GM23248 (cell line): Measurements from ENCODE around the gene ARHGAP26. TPM values are rescaled to one million over a fixed set of nuclear protein-coding genes. Genes with fewer than 3 reads are reported as not detected.

Source experiments
- DNase-seq: peaks from one replicate; pipeline ENCODE4 v3.0.0-alpha.2; 2015
- H2AFZ ChIP-seq: fragments of 200-600 bp; sonication (generic); 2 replicates; pipeline ENCODE4 v1.6.1; 2016; ENCODE audit warnings: antibody characterized with exemption
- H3F3A ChIP-seq: fragments of 200-600 bp; sonication (generic); 2 replicates; pipeline ENCODE4 v1.6.1; 2016; ENCODE audit warnings: mild to moderate bottlenecking, antibody characterized with exemption, mixed run types; ENCODE audit not compliant: insufficient read depth
- H3K27ac ChIP-seq: fragments of 200-600 bp; sonication (generic); 2 replicates; pipeline ENCODE4 v1.5.1; 2016; ENCODE audit warnings: mild to moderate bottlenecking
- H3K27me3 ChIP-seq: fragments of 200-600 bp; sonication (generic); replicated peaks from 2 replicates; pipeline ENCODE4 v1.6.1; 2016; ENCODE audit warnings: mild to moderate bottlenecking; ENCODE audit not compliant: insufficient read depth
- H3K36me3 ChIP-seq: fragments of 200-600 bp; sonication (generic); 2 replicates; pipeline ENCODE4 v1.6.1; 2016; ENCODE audit warnings: low read depth, mild to moderate bottlenecking
- H3K4me1 ChIP-seq: fragments of 200-600 bp; sonication (generic); 2 replicates; pipeline ENCODE4 v1.6.1; 2016; ENCODE audit warnings: mild to moderate bottlenecking; ENCODE audit not compliant: insufficient read depth
- H3K4me2 ChIP-seq: fragments of 200-600 bp; sonication (generic); one replicate; pipeline ENCODE4 v1.6.1; 2016; ENCODE audit warnings: mild to moderate bottlenecking; ENCODE audit not compliant: unreplicated experiment
- H3K4me3 ChIP-seq: fragments of 200-600 bp; sonication (generic); 2 replicates; pipeline ENCODE4 v1.5.1; 2016; ENCODE audit warnings: mild to moderate bottlenecking
- H3K79me2 ChIP-seq: fragments of 200-600 bp; sonication (generic); 2 replicates; pipeline ENCODE4 v1.6.1; 2016; ENCODE audit warnings: mild to moderate bottlenecking; ENCODE audit not compliant: insufficient read depth
- H3K9ac ChIP-seq: fragments of 200-600 bp; sonication (generic); 2 replicates; pipeline ENCODE4 v1.6.1; 2016; ENCODE audit warnings: mild to moderate bottlenecking
- H3K9me2 ChIP-seq: fragments of 200-600 bp; sonication (generic); 2 replicates; pipeline ENCODE4 v1.6.1; 2016; ENCODE audit warnings: mixed run types, mild to moderate bottlenecking, moderate library complexity; ENCODE audit not compliant: insufficient read depth
- H3K9me3 ChIP-seq: fragments of 200-600 bp; sonication (generic); one replicate; pipeline ENCODE4 v1.6.1; 2017; ENCODE audit warnings: low read depth
- H4K20me1 ChIP-seq: fragments of 200-600 bp; sonication (generic); 2 replicates; pipeline ENCODE4 v1.6.0; 2016; ENCODE audit not compliant: insufficient read depth
- EZH2 ChIP-seq: fragments of 200-600 bp; sonication (generic); IDR thresholded peaks from 2 replicates; pipeline ENCODE4 v1.6.1; 2018; ENCODE audit warnings: antibody characterized with exemption, mild to moderate bottlenecking; ENCODE audit not compliant: insufficient read depth, poor library complexity, severe bottlenecking
- EZH2phosphoT487 ChIP-seq: fragments of 200-600 bp; sonication (generic); IDR thresholded peaks from 2 replicates; pipeline ENCODE4 v1.6.1; 2018; ENCODE audit warnings: antibody characterized with exemption, moderate library complexity, mild to moderate bottlenecking, low read depth; ENCODE audit not compliant: insufficient read depth
- WGBS, 2 experiments: methylation state at CpG; one replicate each; pipeline ENCODE4 v1.1.6; 2015 to 2017; ENCODE audit warnings: low lambda C conversion rate in 2 of 2, low coverage in 1 of 2; ENCODE audit errors: missing lambda C conversion rate in 2 of 2; 5-methylcytosine and 5-hydroxymethylcytosine counted together
- in situ Hi-C: fragments of 300-500 bp; cut with MboI; formaldehyde crosslinking; loops from 2 replicates; pipeline ENCODE4 v1.15.0; 2020
- polyA plus RNA-seq: library from polyadenylated mRNA; unstranded; fragments of >200 nt; fragmentation: Nextera tagmentation; extraction: Ambion mirVana; gene quantifications from 2 replicates; pipeline ENCODE4 v1.2.1, GENCODE V29; 2016
- total RNA-seq: library from RNA; depleted of rRNA; stranded (reverse); fragments of >200 nt; shearing (Covaris generic); gene quantifications from 2 replicates; pipeline ENCODE4 v1.2.3, GENCODE V29; 2014

ARHGAP26 gene
- total and polyA plus RNA-seq, 2 experiments from 2014 or later = 1.6 to 1.7 TPM

DNA sequence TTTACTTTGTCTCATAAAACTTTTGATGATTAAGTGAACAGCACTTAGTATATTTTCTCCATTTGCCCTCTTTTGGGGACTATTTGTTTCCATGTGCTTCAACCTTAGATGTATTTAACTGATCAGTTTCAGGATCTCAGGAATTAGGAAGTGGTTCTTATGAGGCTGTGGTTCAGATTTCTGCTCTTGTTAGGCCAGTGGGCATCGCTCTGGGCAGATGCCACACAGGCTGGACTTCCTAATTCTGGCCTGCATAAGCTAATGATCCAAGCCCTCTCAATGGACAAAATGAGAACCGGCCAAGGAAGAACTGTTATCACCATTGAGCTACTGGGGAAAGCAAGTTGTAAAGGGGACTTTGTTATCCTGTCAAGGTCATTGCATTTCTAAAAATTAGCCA, 6.9 kb downstream of the ARHGAP26 start:
- H2AFZ ChIP-seq = no peak overlapping the region
- DNase-seq = no peak
- no peaks in the 10 kb centered on the region for H3K9me2 ChIP-seq
- WGBS, 2 experiments = 96% methylated on average over 2 of the region's 2 CpGs
- H3K27ac ChIP-seq = no peak overlapping the region
- H3F3A ChIP-seq = no peaks in the 10 kb centered on the region
- H4K20me1 ChIP-seq = no peaks in the 10 kb centered on the region
- H3K36me3 ChIP-seq = no peaks in the 10 kb centered on the region
- peaks cover 8% of the 10 kb centered on the region for H3K4me1 ChIP-seq
- no peak overlapping the region for H3K4me2 ChIP-seq
- TF ChIP-seq EZH2 = no peak
- no peak for TF ChIP-seq EZH2phosphoT487
- H3K79me2 ChIP-seq = no peaks in the 10 kb centered on the region
- no peak overlapping the region for H3K9ac ChIP-seq
- no peaks in the 10 kb centered on the region for H3K27me3 ChIP-seq
- no peaks in the 10 kb centered on the region for H3K9me3 ChIP-seq
- in situ Hi-C loops = no loop called here
- no peak overlapping the region for H3K4me3 ChIP-seq

DNA sequence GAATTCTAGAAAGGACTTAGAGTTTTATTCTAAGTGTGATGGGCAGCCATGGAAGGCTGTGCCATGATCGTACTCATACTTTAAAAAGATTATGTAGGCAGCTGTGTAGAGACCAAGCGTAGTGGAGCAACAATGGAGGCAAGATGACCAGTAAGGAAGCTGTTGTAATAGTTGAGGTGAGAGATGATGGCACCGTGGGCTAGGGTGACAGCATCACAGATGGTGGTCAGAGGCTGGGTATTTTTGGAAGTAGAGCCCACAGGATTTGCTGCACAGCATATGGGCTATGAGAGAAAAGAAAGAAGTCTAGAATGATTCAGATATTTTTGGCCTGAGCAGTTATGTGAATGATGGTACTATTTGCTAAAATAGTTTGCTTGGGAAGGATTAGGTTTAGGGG, 7.7 kb downstream of the ARHGAP26 start:
- H3K4me3 ChIP-seq = no peak overlapping the region
- H3K36me3 ChIP-seq = no peaks in the 10 kb centered on the region
- H4K20me1 ChIP-seq = no peaks in the 10 kb centered on the region
- in situ Hi-C loops = no loop called here
- H2AFZ ChIP-seq = no peak overlapping the region
- H3F3A ChIP-seq = no peaks in the 10 kb centered on the region
- WGBS, 2 experiments = 65% methylated on average over 3 of the region's 3 CpGs
- H3K9me3 ChIP-seq = no peaks in the 10 kb centered on the region
- no peak overlapping the region for H3K9ac ChIP-seq
- H3K27me3 ChIP-seq = no peaks in the 10 kb centered on the region
- peaks cover 8% of the 10 kb centered on the region for H3K4me1 ChIP-seq
- H3K4me2 ChIP-seq = no peak overlapping the region
- no peak overlapping the region for H3K27ac ChIP-seq
- H3K79me2 ChIP-seq = no peaks in the 10 kb centered on the region
- TF ChIP-seq EZH2phosphoT487 (no peak), EZH2 (no peak)
- H3K9me2 ChIP-seq = no peaks in the 10 kb centered on the region
- peak; percentile 14 for DNase-seq

DNA sequence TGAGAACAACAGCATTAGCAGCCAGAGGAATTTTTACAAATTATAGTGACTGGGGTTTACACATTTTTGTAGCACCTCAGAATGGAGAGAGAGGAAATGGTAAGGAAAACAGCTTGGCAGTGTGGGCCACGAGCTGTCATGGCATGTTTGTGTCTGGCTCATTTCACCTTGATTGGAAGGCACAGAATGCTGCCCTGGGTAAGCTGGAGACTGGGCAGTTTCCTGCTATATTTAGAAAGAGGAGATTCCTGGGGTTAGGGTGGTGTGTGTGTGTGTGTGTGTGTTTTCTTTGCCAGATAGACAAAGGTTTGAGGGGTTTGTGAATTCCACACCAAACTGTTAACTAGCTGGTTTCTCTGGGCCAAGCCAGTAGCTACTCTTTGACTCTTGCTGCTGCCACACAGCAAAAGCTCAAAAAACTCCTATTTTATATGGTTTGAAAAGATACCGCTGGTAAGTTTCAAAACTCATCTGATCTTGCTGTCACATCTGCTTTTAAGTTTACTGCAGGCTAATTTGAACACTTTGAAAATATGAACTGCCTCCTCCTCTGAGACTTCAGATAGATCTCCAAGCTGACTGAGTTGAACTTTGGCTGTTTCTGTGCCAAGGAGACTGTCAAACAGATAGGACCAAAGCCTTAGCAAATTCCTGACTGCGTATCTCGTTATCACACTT, 9.1 kb downstream of the ARHGAP26 start:
- no peak overlapping the region for H3K4me2 ChIP-seq

GRCh38 chr5:142780871-142781270, 10.7 kb downstream of the ARHGAP26 start:
- 30 to 38% methylated on average over 2 of the region's 2 CpGs for WGBS, 2 experiments
- no peaks in the 10 kb centered on the region for H3K36me3 ChIP-seq
- H3K4me3 ChIP-seq = no peak overlapping the region
- no peak overlapping the region for H3K27ac ChIP-seq
- H3K9me3 ChIP-seq = no peaks in the 10 kb centered on the region
- in situ Hi-C loops = no loop called here
- no peaks in the 10 kb centered on the region for H4K20me1 ChIP-seq
- TF ChIP-seq EZH2phosphoT487 = no peak
- no peak for TF ChIP-seq EZH2
- 0 out of 2 replicates have a peak, but pooled peaks cover 6% of the 10 kb centered on the region for H3F3A ChIP-seq
- H3K79me2 ChIP-seq = no peaks in the 10 kb centered on the region
- no peaks in the 10 kb centered on the region for H3K27me3 ChIP-seq
- H3K4me2 ChIP-seq = no peak overlapping the region
- no peak overlapping the region for H2AFZ ChIP-seq
- DNase-seq = no peak
- no peaks in the 10 kb centered on the region for H3K9me2 ChIP-seq
- H3K4me1 ChIP-seq = peaks cover 27% of the 10 kb centered on the region
- H3K9ac ChIP-seq = no peak overlapping the region

More for the DNA sequence above, 9.1 kb downstream of the ARHGAP26 start:
- DNase-seq = peak; percentile 4
- Histone ChIP-seq H3K36me3 (no peaks in the 10 kb centered on the region), H3K9ac (no peak overlapping the region), H2AFZ (no peak overlapping the region), H3K27me3 (no peaks in the 10 kb centered on the region), H4K20me1 (no peaks in the 10 kb centered on the region), H3K27ac (no peak overlapping the region), H3K9me2 (no peaks in the 10 kb centered on the region), H3K79me2 (no peaks in the 10 kb centered on the region), H3F3A (0 out of 2 replicates have a peak, but pooled peaks cover 3% of the 10 kb centered on the region), H3K4me3 (no peak overlapping the region), H3K4me1 (peaks cover 19% of the 10 kb centered on the region), H3K9me3 (no peaks in the 10 kb centered on the region)
- WGBS, 2 experiments = 87 to 93% methylated on average over 4 of the region's 4 CpGs
- TF ChIP-seq EZH2phosphoT487 (no peak), EZH2 (no peak)
- in situ Hi-C loops = no loop called here
